Cardiac muscle cell (in vitro differentiated cells and primary cell): ENCODE data around the gene CTU2. TPM values are rescaled to one million over a fixed set of nuclear protein-coding genes. Genes with fewer than 3 reads are reported as not detected.

Source experiments
- DNase-seq, 2 donors: peaks; one replicate each; pipeline versions ENCODE4 v3.0.0 to v3.0.0-alpha.2; 2010 to 2017; ENCODE audit warnings: low read depth in 1 of 2, low spot score in 1 of 2
- H3K27ac ChIP-seq: fragments of 200-600 bp; sonication (generic); 2 replicates; pipeline ENCODE4 v1.5.1; 2016
- H3K27me3 ChIP-seq: fragments of 200-600 bp; sonication (generic); 2 replicates; pipeline ENCODE4 v1.6.0; 2016; ENCODE audit warnings: control low read depth
- H3K36me3 ChIP-seq: fragments of 200-600 bp; sonication (generic); 2 replicates; pipeline ENCODE4 v1.5.1; 2016; ENCODE audit warnings: control low read depth
- H3K4me1 ChIP-seq: fragments of 200-600 bp; sonication (generic); 2 replicates; pipeline ENCODE4 v1.8.1; 2017; ENCODE audit warnings: low read depth, mild to moderate bottlenecking, mixed run types
- H3K4me3 ChIP-seq: fragments of 200-600 bp; sonication (generic); 2 replicates; pipeline ENCODE4 v1.5.1; 2016; ENCODE audit warnings: mild to moderate bottlenecking
- H3K9me3 ChIP-seq: fragments of 200-600 bp; sonication (generic); 2 replicates; pipeline ENCODE4 v1.5.1; 2017; ENCODE audit warnings: low read depth, mild to moderate bottlenecking, control low read depth
- polyA plus RNA-seq: library from polyadenylated mRNA; unstranded; fragments of >200 nt; fragmentation: Nextera tagmentation; extraction: Ambion mirVana; gene quantifications from 2 replicates; pipeline ENCODE4 v1.2.1, GENCODE V29; 2016
- total RNA-seq: library from RNA; depleted of rRNA; stranded (reverse); fragments of >200 nt; gene quantifications from 2 replicates; pipeline ENCODE4 v1.2.3, GENCODE V29; 2016
- TF ChIP-seq, protein P1 (sequence below): IDR thresholded peaks from 2 replicates; pipeline ENCODE4 v1.5.1; 2012; ENCODE audit warnings: low read depth, mild to moderate bottlenecking, low read length

CTU2 gene
- total and polyA plus RNA-seq, 2 experiments from 2014 or later, result 9.2 to 10.8 TPM

GRCh38 chr16:88732961-88733294, 26.6 kb downstream of the CTU2 start:
- H3K9me3 ChIP-seq, result no peaks in the 10 kb centered on the region
- no peaks in the 10 kb centered on the region for H3K27me3 ChIP-seq
- H3K4me1 ChIP-seq, result no peaks in the 10 kb centered on the region
- no peak overlapping the region for H3K27ac ChIP-seq
- TF ChIP-seq, protein P1, sequence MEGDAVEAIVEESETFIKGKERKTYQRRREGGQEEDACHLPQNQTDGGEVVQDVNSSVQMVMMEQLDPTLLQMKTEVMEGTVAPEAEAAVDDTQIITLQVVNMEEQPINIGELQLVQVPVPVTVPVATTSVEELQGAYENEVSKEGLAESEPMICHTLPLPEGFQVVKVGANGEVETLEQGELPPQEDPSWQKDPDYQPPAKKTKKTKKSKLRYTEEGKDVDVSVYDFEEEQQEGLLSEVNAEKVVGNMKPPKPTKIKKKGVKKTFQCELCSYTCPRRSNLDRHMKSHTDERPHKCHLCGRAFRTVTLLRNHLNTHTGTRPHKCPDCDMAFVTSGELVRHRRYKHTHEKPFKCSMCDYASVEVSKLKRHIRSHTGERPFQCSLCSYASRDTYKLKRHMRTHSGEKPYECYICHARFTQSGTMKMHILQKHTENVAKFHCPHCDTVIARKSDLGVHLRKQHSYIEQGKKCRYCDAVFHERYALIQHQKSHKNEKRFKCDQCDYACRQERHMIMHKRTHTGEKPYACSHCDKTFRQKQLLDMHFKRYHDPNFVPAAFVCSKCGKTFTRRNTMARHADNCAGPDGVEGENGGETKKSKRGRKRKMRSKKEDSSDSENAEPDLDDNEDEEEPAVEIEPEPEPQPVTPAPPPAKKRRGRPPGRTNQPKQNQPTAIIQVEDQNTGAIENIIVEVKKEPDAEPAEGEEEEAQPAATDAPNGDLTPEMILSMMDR, result no peak
- H3K36me3 ChIP-seq, result peaks cover 5% of the 10 kb centered on the region
- no peak for DNase-seq
- H3K4me3 ChIP-seq, result no peak overlapping the region

DNA sequence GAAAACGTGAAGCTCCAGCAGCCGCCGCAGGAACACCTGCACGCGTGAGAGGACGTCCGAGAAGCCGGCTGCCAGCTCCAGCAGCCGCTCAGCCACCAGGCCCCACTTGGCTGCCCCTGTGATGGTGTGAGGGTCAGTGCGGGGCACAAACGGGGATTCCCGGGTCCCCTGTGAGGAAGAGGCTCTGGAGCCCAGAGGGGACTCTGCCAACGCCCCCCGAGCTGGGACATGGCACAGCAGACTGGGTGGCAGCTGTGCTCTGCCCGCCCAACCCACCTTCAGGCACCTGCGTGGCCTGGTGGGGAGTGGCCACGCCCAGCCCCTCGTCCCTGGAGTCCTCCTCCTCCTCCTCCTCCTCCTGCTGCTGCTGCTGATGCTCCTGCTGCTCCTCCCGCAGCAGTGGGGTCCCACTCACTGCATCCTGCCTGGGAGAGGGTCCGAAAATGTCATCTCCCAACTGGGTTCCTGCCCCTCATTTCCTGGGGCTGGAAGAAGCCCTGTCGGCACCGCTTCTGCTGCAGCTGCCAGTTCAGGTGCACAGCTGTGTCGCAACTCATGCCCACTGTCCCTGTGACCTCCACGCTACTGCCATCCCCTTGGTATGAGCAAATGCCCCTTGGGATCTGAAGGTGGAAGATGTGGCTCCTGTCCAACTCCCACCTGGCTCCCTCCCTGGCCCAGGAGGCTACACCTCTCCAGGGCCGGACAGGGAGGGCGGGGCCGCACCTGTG, 27.5 kb downstream of the CTU2 start:
- Histone ChIP-seq H3K27me3 (no peaks in the 10 kb centered on the region), H3K9me3 (no peaks in the 10 kb centered on the region), H3K27ac (no peak overlapping the region), H3K4me3 (no peak overlapping the region), H3K36me3 (peaks cover 5% of the 10 kb centered on the region), H3K4me1 (no peaks in the 10 kb centered on the region)
- TF ChIP-seq, protein P1, result no peak
- DNase-seq, result no peak

DNA sequence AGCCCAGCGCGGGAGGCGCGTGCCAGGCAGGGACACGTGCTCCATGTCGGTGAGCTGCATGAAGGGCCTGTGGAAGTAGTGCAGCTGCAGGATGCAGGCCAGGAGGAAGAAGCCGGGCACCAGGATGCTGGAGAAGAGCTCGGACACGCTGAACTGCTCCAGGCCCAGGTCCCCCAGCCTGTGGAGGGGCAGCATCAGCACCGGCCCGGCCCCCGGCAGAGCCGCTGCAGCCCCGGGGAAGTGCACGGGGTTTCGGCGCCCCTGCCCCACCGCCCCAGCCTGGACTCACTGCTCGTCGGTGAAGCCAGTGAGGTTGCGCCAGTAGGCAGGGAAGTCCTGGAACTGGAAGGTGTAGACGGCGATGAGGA, 28.0 kb downstream of the CTU2 start:
- H3K4me3 ChIP-seq, result no peak overlapping the region
- TF ChIP-seq, protein P1, result no peak
- H3K4me1 ChIP-seq, result no peaks in the 10 kb centered on the region
- H3K36me3 ChIP-seq, result peaks cover 5% of the 10 kb centered on the region
- H3K27ac ChIP-seq, result no peak overlapping the region
- no peaks in the 10 kb centered on the region for H3K27me3 ChIP-seq
- H3K9me3 ChIP-seq, result no peaks in the 10 kb centered on the region
- DNase-seq, result no peak

DNA sequence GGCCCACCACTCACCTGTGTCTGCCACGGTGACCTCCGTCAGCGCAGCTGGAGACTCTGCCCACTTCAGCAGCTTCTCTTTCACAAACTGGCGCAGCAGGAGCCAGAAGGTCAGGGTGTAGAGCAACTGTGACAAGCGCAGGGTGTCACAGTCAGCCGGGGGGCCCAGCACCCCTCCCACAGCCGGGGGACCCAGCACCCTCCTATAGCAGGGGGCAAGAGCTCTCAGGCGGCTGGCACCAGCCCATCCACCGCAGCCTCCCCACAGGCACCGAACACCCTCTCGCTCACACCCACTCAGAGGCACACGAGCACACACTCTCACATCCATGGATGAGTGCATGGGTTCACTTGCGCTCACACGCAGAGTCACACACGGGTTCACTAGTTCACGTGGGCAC, 28.8 kb downstream of the CTU2 start:
- no peaks in the 10 kb centered on the region for H3K27me3 ChIP-seq
- peaks cover 5% of the 10 kb centered on the region for H3K36me3 ChIP-seq
- TF ChIP-seq, protein P1, result no peak
- H3K9me3 ChIP-seq, result no peaks in the 10 kb centered on the region
- DNase-seq, result no peak
- H3K27ac ChIP-seq, result no peak overlapping the region
- no peaks in the 10 kb centered on the region for H3K4me1 ChIP-seq
- H3K4me3 ChIP-seq, result no peak overlapping the region

DNA sequence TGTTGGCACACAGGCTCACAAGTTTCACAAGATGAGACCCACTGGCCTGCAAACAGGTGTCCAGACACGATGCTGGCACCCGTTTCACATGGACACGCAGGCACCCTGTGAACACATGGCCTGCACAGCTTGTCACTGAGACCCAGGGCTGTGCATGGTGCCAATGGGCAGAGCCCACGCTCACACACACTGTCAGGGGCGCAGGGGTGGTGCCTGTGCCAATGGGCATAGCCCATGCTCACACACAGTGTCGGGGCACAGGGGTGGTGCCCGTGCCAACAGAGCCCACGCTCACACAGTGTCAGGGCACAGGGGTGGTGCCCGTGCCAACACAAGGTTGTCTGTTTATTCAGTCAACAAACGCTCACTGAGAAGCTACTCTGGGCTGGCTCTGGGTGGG, 29.3 kb downstream of the CTU2 start:
- no peak for DNase-seq
- TF ChIP-seq, protein P1, result no peak
- no peak overlapping the region for H3K4me3 ChIP-seq
- no peak overlapping the region for H3K27ac ChIP-seq
- no peaks in the 10 kb centered on the region for H3K9me3 ChIP-seq
- H3K4me1 ChIP-seq, result no peaks in the 10 kb centered on the region
- peaks cover 5% of the 10 kb centered on the region for H3K36me3 ChIP-seq
- H3K27me3 ChIP-seq, result no peaks in the 10 kb centered on the region
